Calu3 (cell line): ENCODE measurements around the gene DPEP1. TPM values are rescaled to one million over a fixed set of nuclear protein-coding genes. Genes with fewer than 3 reads are reported as not detected.

Experiments
- BruUV-seq: library from RNA; stranded (reverse); fragments of 400-500 nt; replicated peaks from 2 replicates; lab custom pipeline; 2021; lab: Mats Ljungman, UMichigan
- CTCF ChIA-PET: fragments of 300-600 bp; sonication (Branson Sonifier 250); formaldehyde crosslinking; loops from one replicate; lab custom pipeline; 2022; ENCODE audit warnings: antibody characterized with exemption; lab: Charles Lee
- DNase-seq: peaks from one replicate; pipeline ENCODE4 v3.0.0; 2022
- H3K27ac Mint-ChIP-seq: one replicate; pipeline ENCODE4 v1.8.0; 2022; ENCODE audit warnings: mixed read lengths; ENCODE audit not compliant: unreplicated experiment
- H3K27me3 Mint-ChIP-seq: one replicate; pipeline ENCODE4 v1.8.0; 2022; ENCODE audit warnings: mixed read lengths; ENCODE audit not compliant: unreplicated experiment
- H3K36me3 Mint-ChIP-seq: one replicate; pipeline ENCODE4 v1.8.0; 2022; ENCODE audit warnings: mild to moderate bottlenecking, moderate library complexity, mixed read lengths; ENCODE audit not compliant: insufficient read depth, unreplicated experiment
- H3K4me1 Mint-ChIP-seq: one replicate; pipeline ENCODE4 v1.8.0; 2022; ENCODE audit warnings: mild to moderate bottlenecking, low read depth, mixed read lengths; ENCODE audit not compliant: unreplicated experiment
- H3K4me3 Mint-ChIP-seq: one replicate; pipeline ENCODE4 v1.8.0; 2022; ENCODE audit warnings: mild to moderate bottlenecking, low read depth, moderate library complexity, mixed read lengths; ENCODE audit not compliant: unreplicated experiment
- H3K9me3 Mint-ChIP-seq: one replicate; pipeline ENCODE4 v1.8.0; 2022; ENCODE audit warnings: low read depth, mixed read lengths; ENCODE audit not compliant: unreplicated experiment
- intact Hi-C: fragments of 100-400 bp; cut with micrococcal nuclease; formaldehyde crosslinking; loops from one replicate; pipeline ENCODE4 v1.10.0; 2022; ENCODE audit not compliant: unreplicated experiment
- total RNA-seq: library from RNA; stranded (reverse); gene quantifications from 2 replicates; pipeline ENCODE4 v1.2.3, GENCODE V29; 2022
- TF ChIP-seq, protein P1 (sequence below): fragments of 200-600 bp; IDR thresholded peaks from one replicate; pipeline ENCODE4 v1.8.0; 2022; ENCODE audit warnings: antibody characterized with exemption; ENCODE audit not compliant: unreplicated experiment

The DPEP1 gene
- total RNA-seq, 1 experiment from 2014 or later, result not detected

DNA sequence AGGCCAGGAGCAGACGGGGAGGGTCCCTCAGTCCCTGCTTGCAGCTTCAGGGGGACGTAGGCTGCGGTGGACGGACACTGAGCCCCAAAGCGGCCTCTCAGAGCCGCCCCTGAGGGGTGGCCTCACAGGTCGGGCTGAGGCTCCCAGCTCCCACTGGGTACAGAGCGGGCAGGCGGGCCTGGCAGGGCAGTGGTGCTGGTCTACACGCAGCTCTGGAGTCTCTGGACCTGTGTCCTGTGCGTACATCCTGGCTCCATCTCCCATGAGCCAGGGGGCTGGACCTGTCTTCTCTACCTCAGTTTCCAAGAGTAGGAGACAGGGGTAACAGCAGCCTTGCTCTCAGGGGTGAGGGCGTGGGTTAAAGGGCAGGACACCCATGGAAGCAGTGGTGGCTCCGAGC is 1.7 kb downstream of the DPEP1 start:
- Mint-ChIP-seq H3K4me1 (peaks cover 15% of the 10 kb centered on the region), H3K27ac (no peak overlapping the region), H3K27me3 (peaks cover 34% of the 10 kb centered on the region), H3K9me3 (no peaks in the 10 kb centered on the region), H3K4me3 (no peak overlapping the region), H3K36me3 (peaks cover 5% of the 10 kb centered on the region)
- no TSS peak for BruUV-seq
- DNase-seq, result no peak
- TF ChIP-seq, protein P1, sequence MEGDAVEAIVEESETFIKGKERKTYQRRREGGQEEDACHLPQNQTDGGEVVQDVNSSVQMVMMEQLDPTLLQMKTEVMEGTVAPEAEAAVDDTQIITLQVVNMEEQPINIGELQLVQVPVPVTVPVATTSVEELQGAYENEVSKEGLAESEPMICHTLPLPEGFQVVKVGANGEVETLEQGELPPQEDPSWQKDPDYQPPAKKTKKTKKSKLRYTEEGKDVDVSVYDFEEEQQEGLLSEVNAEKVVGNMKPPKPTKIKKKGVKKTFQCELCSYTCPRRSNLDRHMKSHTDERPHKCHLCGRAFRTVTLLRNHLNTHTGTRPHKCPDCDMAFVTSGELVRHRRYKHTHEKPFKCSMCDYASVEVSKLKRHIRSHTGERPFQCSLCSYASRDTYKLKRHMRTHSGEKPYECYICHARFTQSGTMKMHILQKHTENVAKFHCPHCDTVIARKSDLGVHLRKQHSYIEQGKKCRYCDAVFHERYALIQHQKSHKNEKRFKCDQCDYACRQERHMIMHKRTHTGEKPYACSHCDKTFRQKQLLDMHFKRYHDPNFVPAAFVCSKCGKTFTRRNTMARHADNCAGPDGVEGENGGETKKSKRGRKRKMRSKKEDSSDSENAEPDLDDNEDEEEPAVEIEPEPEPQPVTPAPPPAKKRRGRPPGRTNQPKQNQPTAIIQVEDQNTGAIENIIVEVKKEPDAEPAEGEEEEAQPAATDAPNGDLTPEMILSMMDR, result no peak
- intact Hi-C loops, result loop anchor here (2.0 kb wide), 1 partner anchor 26 kb away; no protein-coding TSS in a partner anchor
- CTCF ChIA-PET, result interaction anchor here (0.9 to 1.6 kb wide), 5 partner anchors 18 to 85 kb away, joined by 3 to 6 read pairs (median 3); no protein-coding TSS in a partner anchor

DNA sequence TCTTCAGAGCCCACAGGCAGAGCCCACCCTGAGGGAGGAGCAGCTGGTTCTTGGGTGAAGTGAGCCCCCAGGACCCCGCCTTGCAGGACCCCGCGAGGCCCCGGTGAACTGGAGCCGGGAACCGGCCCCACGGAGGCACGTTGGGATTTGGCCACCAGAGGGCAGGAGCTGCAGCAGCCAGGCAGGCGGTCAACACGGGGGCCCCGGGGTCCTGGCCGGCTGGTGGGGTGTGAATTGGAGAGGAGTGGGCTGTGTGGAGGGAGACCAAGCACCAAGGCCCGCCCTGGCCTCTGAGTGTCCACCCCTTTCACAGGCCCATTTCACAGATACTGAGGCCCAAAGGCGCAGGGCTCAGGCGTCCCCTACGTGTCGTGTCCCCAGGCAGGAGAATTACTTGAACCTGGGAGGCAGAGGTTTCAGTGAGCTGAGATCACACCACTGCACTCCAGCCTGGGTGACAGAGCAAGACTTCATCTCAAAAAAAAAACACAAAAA is 2.2 kb downstream of the DPEP1 start:
- H3K27ac Mint-ChIP-seq, result no peak overlapping the region
- peaks cover 15% of the 10 kb centered on the region for H3K4me1 Mint-ChIP-seq
- DNase-seq, result peak; percentile 78
- peaks cover 5% of the 10 kb centered on the region for H3K36me3 Mint-ChIP-seq
- CTCF ChIA-PET, result interaction anchor here (0.6 to 1.6 kb wide), 6 partner anchors 13 to 85 kb away, joined by 3 to 6 read pairs (median 3); no protein-coding TSS in a partner anchor
- no peak overlapping the region for H3K4me3 Mint-ChIP-seq
- H3K27me3 Mint-ChIP-seq, result peaks cover 39% of the 10 kb centered on the region
- intact Hi-C loops, result loop anchor here (2.0 kb wide), 1 partner anchor 25 kb away; no protein-coding TSS in a partner anchor
- H3K9me3 Mint-ChIP-seq, result no peaks in the 10 kb centered on the region
- TF ChIP-seq, protein P1, result peak; percentile 94
- no TSS peak for BruUV-seq

DNA sequence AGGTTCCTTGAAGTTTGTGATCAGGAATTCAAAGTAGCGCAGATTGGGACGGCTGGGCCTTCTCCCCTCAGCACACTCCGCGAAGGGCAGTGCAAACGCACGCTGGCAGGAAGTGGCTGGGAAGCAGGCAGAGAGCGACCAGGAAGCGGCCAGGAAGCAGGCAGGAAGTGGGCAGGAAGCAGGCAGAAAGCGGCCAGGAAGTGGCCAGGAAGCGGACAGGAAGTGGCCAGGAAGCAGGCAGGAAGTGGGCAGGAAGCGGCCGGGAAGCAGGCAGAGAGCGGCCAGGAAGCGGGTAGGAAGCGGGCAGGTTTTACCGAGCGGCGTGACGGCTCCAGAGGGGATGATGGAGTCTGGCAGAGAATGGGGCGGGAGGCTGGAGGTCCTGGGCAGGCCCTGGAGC is 3.2 kb downstream of the DPEP1 start:
- peaks cover 5% of the 10 kb centered on the region for H3K36me3 Mint-ChIP-seq
- no peak overlapping the region for H3K4me3 Mint-ChIP-seq
- no TSS peak for BruUV-seq
- no peak for DNase-seq
- peaks cover 15% of the 10 kb centered on the region for H3K4me1 Mint-ChIP-seq
- intact Hi-C loops, result no loop called here
- H3K27ac Mint-ChIP-seq, result no peak overlapping the region
- CTCF ChIA-PET, result interaction anchor here (0.8 to 1.1 kb wide), 2 partner anchors 25 to 1282 kb away, joined by 3 read pairs; no protein-coding TSS in a partner anchor
- TF ChIP-seq, protein P1, result no peak
- H3K9me3 Mint-ChIP-seq, result no peaks in the 10 kb centered on the region
- peaks cover 48% of the 10 kb centered on the region for H3K27me3 Mint-ChIP-seq

DNA sequence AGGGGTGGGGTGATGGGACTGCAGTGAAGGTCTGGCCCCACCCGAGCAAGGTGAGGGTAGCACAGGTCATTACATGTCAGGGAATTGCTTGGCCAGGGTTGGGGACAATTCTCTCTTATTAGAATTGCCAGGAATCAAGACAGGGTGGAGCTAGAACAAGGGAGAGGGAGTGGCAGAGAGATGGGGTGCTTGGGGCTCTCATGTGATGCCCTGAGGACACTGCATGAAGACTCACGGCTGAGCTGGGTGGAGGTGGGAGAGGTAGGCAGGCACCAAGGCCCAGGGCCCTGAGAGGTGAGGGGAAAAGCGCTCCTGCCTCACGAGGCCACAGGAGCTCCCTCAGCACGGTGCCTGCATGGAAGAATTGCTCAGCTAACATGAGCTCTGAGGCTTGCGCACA is 3.6 kb downstream of the DPEP1 start:
- DNase-seq, result no peak
- no TSS peak for BruUV-seq
- intact Hi-C loops, result no loop called here
- Mint-ChIP-seq H3K27me3 (peaks cover 52% of the 10 kb centered on the region), H3K4me1 (peaks cover 15% of the 10 kb centered on the region), H3K4me3 (no peak overlapping the region), H3K36me3 (peaks cover 5% of the 10 kb centered on the region), H3K27ac (no peak overlapping the region), H3K9me3 (no peaks in the 10 kb centered on the region)
- CTCF ChIA-PET, result interaction anchor here (0.8 to 1.1 kb wide), 2 partner anchors 25 to 1282 kb away, joined by 3 read pairs; no protein-coding TSS in a partner anchor
- TF ChIP-seq, protein P1, result no peak
